Activated naive CD4-positive, alpha-beta T cell treated with anti-CD3 and anti-CD28 coated beads, Interleukin-2, amount 50 U/mL, for 16 hours (primary cell): ENCODE measurements around the gene UCK1.
A peak's percentile ranks its signal among the peaks of the same experiment; 100 is the strongest.

Source experiments
- DNase-seq: peaks from one replicate; pipeline ENCODE4 v3.0.0-alpha.2; 2020

UCK1 gene

GRCh38 chr9:131475111-131475955 lies 55.7 kb downstream of the UCK1 start:
- peak; percentile 8 for DNase-seq

- no peak for DNase-seq
These were observed 56.4 kb downstream of the UCK1 start for GRCh38 chr9:131474711-131475110.

- DNase-seq, result no peak
These were observed 57.2 kb downstream of the UCK1 start for GRCh38 chr9:131473891-131474290.
